AG10803 (cell line): ENCODE measurements around the gene TBC1D19.
A peak's percentile ranks its signal among the peaks of the same experiment; 100 is the strongest.
"Not testable (repeated sequence)": the region's sequence is repeated elsewhere in the genome, so short reads cannot be mapped to it uniquely, and the experiment has no call there.

ENCODE experiments used
- DNase-seq: peaks from one replicate; pipeline ENCODE4 v3.0.0; 2010; ENCODE audit warnings: low read depth
- H3K4me3 ChIP-seq: 2 replicates; pipeline ENCODE4 v1.5.1; 2011; ENCODE audit warnings: mild to moderate bottlenecking, low read length, control low read depth
- CTCF ChIP-seq: conservative IDR thresholded peaks from 2 replicates; pipeline ENCODE4 v1.5.1; 2011; ENCODE audit warnings: mild to moderate bottlenecking, low read length, control low read depth, inconsistent platforms

Gene TBC1D19

DNA sequence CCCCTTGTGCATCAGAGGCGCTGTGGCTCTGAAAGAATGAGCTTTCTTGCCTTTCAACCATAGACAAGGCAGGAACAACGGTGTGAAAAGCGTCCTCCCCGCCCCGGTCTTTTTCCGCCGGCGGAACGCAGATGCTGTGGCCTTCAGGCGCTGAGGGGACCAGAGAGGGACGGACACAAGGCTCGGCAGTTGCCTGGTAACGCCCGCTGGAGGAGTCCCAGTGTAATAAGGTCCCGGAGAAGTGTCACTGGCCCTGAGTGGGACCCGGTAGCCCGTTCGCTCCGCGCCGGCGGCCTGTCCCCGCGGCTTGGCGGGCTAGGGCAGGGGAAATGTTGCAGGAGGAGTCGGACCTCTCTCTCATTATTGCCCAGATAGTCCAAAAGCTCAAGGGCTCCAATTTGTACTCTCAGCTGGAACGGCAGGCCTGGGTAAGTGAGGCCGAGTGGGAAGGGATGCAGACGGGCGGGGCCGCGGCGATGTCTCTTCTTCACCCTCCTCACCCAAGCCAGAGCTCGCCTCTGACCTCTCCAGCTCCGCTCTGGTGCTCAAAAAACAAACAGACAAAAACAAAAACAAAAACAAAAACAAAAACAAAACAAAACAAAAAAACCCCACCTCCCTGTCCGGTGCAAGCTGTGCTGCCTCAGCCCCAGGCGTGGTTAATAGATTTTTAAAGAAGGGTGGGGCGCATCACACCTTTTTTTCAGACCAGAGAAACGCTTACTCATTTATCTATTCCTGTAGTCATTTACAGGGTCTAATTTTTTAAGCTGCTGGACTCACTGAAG lies at the start of gene TBC1D19:
TSS of gene TBC1D19 (plus strand) at position 220 of the 788 bp plus-strand sequence. CDS start at position 330, 110 bp downstream.
- TF ChIP-seq CTCF: no peak
- DNase-seq: peak; percentile 86
- H3K4me3 ChIP-seq: peak within 1 kb of the TSS; percentile 85

- no peak for TF ChIP-seq CTCF
- DNase-seq: no peak
- no peak overlapping the region for H3K4me3 ChIP-seq
These were observed 40.9 kb upstream of the TBC1D19 start for GRCh38 chr4:26542991-26543390.

- H3K4me3 ChIP-seq: no peak overlapping the region
- TF ChIP-seq CTCF: no peak
- no peak for DNase-seq
These were observed 39.5 kb upstream of the TBC1D19 start for GRCh38 chr4:26544421-26544820.

- DNase-seq, H3K4me3 ChIP-seq: not testable (repeated sequence)
These were observed 35.5 kb upstream of the TBC1D19 start for GRCh38 chr4:26548379-26548778.

- no peak overlapping the region for H3K4me3 ChIP-seq
- DNase-seq: peak; percentile 100
- TF ChIP-seq CTCF: no peak
These were observed 26.7 kb upstream of the TBC1D19 start for GRCh38 chr4:26557164-26557563.

DNA sequence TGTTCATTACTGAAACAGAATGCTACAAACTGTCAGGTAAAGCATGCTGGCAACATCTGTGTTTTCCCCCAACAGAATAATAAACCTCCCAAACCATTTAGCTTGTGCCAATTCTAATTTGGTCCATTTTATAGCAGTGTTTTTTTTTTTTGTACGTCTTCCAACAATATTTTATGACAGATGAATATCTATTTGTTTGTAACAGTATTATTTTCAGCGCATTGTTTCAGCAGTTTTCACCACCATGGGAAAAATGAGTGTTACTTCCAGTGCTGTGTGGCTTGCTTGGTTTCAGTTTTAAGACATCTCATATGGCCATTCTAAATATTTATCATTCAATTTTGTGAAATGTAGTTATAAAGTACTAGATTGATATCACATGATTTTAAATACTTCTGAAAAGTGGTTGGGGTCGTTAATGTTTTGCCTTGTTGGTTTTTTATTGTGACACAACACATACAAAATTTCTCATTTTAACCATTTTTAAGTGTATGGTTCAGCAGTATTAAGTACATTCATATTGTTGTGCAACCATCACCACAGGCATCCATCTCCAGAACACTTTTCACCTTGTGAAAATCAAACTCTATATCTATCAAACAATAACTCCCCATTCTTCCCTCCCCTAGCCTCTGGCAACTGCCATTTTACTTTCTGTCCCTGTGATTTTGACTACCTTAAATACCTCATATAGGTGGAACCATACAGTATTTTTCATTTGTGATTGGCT lies 25.6 kb upstream of the TBC1D19 start:
- H3K4me3 ChIP-seq: no peak overlapping the region
- TF ChIP-seq CTCF: no peak
- peak; percentile 65 for DNase-seq

DNA sequence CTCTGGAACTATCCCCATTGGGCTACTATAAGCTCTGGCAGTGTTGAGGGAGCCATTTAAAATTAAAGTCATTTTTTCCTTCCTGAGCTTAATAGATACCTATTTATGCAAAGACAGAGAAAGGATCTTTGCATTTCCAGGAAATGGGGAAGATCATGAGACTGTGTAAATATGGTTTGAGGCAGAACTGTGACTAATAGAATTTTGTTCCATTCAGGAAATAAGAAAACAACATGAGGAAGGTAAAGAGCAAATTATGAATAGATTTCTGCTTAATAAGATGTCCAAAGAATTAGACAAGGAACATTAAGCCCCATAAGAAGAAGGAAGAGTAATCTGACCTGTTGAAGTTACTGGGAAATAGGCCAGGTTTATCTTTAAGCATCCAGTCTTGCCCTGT lies 17.8 kb upstream of the TBC1D19 start:
- H3K4me3 ChIP-seq: no peak overlapping the region
- TF ChIP-seq CTCF: no peak
- no peak for DNase-seq
